NB4 (cell line): ENCODE measurements around the gene CPNE4.

Source experiments
- MYC ChIP-seq: IDR thresholded peaks from 2 replicates; pipeline ENCODE4 v1.6.1; 2011; ENCODE audit warnings: low read depth, low read length
- POLR2A ChIP-seq: IDR thresholded peaks from 2 replicates; pipeline ENCODE4 v1.6.1; 2011; ENCODE audit warnings: mild to moderate bottlenecking; ENCODE audit not compliant: insufficient read length; ENCODE audit errors: extremely low read depth
- TF ChIP-seq, protein P1 (sequence below): IDR thresholded peaks from one replicate; pipeline ENCODE4 v1.5.1; 2012; ENCODE audit warnings: low read depth, low read length
- TF ChIP-seq, protein P2 (sequence below): IDR thresholded peaks from 2 replicates; pipeline ENCODE4 v1.6.1; 2011; ENCODE audit warnings: low read depth, low read length

GRCh38 chr3:131762981-131763564, 271.7 kb downstream of the CPNE4 start:
- TF ChIP-seq POLR2A (no peak), MYC (no peak)
- TF ChIP-seq, protein P1, sequence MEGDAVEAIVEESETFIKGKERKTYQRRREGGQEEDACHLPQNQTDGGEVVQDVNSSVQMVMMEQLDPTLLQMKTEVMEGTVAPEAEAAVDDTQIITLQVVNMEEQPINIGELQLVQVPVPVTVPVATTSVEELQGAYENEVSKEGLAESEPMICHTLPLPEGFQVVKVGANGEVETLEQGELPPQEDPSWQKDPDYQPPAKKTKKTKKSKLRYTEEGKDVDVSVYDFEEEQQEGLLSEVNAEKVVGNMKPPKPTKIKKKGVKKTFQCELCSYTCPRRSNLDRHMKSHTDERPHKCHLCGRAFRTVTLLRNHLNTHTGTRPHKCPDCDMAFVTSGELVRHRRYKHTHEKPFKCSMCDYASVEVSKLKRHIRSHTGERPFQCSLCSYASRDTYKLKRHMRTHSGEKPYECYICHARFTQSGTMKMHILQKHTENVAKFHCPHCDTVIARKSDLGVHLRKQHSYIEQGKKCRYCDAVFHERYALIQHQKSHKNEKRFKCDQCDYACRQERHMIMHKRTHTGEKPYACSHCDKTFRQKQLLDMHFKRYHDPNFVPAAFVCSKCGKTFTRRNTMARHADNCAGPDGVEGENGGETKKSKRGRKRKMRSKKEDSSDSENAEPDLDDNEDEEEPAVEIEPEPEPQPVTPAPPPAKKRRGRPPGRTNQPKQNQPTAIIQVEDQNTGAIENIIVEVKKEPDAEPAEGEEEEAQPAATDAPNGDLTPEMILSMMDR: no peak
- TF ChIP-seq, protein P2, sequence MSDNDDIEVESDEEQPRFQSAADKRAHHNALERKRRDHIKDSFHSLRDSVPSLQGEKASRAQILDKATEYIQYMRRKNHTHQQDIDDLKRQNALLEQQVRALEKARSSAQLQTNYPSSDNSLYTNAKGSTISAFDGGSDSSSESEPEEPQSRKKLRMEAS: no peak
